T-helper 9 cell (primary cell): ENCODE data around the gene SHLD2.
"Not testable (repeated sequence)": the region's sequence is repeated elsewhere in the genome, so short reads cannot be mapped to it uniquely, and the experiment has no call there.

Source experiments
- DNase-seq: peaks from one replicate; pipeline ENCODE4 v3.0.0-alpha.2; 2020

SHLD2 gene

DNA sequence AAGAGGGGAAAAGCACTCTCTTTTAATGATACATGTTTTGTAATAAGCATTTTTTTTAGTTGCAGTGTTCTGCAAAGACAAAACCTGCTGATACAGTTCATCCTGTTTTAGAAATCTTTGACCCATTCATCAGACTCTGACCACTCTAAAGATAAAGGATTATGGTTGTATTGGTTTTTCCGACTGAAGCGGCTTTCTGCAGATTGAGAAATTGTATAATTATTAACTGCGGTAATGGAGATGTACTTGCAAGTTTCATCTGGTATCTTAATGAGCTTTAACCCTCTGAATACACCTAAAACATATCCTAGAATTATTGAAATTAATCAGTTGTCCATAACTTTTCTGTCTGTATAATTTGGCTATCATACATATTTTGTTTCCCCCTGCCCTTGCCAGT lies 50.6 kb downstream of the SHLD2 start:
- not testable (repeated sequence) for DNase-seq

DNA sequence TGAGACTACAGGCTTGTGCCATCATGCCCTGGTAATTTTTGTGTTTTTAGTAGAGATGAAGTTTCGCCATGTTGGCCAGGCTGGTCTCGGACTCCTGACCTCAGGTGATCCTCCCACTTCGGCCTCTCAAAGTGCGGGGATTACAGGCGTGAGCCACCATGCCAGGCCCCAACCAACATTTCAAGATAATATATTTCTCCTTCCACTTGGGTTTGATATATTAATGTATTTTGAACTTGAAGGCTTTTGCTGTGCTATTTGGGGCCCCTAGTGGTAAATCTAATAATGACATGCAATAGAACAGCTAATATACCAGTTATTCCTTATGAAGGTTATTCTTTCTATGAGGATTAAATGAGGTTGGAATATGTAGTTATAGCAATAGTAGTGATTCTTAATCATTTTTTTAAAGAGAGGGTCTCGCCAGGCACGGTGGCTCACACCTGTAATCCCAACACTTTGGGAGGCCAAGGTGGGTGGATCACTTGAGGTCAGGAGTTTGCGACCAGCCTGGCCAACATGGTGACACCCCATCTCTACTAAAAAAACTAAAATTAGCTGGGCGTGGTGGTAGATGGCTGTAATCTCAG lies 54.1 kb downstream of the SHLD2 start:
- DNase-seq = not testable (repeated sequence)

DNA sequence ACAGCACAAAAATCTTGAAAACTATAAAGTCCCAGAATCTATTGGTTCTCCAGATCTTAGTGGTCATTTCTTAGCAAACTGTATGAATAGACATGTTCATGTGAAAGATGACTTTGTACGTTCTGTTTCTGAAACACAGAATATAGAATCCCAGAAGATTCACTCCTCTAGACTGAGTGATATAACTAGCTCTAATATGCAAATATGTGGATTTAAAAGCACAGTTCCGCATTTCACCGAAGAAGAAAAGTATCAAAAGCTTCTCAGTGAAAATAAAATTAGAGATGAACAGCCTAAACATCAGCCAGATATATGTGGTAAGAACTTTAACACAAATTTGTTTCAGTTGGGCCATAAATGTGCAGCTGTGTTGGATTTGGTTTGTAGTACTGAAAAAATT lies 56.5 kb downstream of the SHLD2 start:
- DNase-seq = not testable (repeated sequence)

DNA sequence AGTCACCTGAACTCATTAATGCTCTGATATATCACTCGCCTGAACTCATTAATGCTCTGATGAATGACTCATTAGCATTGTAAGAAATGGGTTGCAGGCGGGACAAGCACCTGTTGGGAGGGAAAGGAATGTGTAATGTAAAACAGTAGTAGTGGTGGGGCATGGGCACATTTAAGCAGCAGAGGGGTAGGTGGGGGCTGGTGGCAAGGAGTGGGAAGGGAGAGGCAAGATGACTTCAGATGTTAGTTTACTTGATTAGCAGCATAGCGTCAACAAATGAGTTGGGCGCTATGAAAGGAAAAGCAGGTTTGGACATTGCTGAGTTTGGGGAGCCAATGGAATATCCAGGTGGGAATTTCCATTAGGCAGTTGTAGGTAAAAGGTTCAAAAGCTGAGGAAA lies 61.8 kb downstream of the SHLD2 start:
- DNase-seq = not testable (repeated sequence)

DNA sequence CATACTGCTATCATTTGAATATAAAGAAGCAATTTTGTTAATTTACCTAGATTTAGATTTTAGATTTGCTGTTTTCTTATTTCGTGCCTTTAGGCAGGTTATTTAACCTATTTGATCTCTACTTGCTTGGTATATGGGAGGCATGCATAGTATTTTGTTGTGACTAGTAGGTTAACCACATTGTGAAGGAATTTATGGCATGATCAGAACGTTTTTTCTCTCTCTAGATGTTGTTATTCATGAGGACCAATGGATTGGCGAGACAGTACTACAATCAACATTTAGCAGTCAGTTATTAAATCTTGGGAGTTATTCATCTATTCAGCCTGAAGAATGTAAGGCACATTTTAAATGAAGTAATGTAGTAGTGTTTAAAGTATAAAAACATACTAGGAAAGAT lies 62.8 kb downstream of the SHLD2 start:
- DNase-seq = not testable (repeated sequence)

DNA sequence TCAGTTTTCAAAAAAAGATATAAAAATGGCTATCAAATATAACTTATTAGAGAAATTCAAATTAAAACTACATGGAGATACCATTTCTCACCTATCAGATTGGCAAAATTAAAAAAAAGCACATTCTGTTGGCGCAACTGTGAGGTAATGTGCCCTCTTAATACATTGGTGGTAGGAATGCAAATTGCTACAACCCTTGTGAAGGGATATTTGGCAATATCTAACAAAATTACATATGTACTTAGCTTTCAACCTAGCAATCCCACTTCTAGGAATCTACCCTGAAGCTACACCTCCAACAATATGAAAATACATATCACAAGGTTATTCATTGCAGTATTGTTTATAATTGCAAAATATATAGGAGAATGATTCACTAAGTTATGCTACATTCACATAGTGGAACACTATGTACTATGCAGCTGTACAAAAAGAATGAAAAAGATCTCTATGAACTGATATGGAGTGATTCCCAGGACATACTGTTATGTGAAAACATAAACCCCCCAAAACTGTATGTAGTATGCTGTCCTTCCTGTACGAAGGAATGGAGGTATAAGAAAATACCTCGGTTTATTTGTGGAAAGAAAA lies 67.8 kb downstream of the SHLD2 start:
- DNase-seq = not testable (repeated sequence)

DNA sequence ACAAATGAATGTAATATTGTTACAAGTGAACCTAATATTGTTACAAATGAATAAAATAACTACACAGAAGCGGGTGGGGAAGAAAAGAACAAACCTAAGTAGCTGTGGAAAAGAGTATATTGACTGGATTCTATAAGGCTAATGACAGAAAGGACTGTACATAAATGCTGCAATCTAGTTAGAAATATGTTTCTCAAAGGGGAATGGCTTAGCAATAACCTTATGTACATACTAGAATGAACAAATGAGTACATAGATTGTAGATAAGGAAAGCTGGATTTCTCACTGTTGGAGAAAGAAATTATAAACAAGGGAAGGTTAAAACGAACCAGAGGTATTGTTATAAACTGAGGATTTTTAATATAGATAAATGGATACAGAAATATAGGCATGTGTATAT lies 68.4 kb downstream of the SHLD2 start:
- DNase-seq = not testable (repeated sequence)

DNA sequence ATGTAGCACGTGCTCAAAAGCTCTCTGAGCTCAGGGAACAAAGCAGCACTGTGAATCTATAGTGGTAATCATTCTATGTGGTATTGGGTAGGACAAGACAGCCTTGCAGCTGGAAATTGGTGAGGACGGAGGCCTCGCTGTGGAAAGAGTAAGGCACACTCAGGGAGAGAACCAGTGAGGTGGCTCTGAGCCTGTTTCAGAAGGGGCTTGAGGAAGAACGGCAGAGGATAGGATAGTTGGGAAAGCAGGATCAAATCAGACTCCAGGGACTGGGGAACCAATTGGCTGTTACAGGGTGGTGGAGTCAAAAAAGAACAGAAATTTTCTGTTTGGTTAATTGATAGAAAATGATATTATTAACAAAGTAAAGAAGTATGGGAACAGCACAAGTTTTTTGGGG lies 74.9 kb downstream of the SHLD2 start:
- DNase-seq = not testable (repeated sequence)

DNA sequence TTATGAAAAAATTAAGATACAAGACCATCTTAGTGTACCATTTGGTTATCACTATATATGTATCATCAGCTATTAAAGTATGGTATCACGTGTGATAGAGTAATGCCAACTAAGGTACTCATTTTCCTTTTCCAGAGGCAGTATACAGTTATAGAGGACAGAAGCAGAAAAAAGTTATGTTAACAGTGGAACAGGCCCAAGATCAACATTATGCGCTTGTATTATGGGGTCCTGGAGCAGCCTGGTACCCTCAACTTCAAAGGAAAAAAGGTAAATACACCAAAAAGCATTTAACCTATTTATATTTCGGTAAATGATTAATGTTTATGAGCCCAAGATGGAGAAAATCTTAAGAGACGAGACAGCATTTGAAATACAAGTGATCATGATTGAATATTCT lies 75.7 kb downstream of the SHLD2 start:
- not testable (repeated sequence) for DNase-seq

DNA sequence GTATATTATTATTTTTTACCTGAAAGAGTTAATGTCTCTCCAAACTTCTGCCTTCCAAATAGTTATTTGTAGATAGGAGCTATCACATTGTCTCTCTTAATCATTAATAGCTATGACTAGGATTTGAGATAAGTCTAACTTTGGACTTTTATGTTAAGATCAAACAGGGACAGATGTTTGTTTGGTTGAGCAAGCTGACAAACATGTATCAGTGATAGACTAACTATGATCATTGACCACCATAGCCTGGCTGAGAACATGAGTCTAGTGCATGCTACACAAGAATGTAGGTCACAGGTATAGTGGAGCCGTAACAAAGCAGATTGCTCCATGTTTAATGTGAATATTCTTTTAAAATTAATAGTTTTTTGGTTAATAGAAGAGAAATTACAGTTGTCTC lies 76.7 kb downstream of the SHLD2 start:
- DNase-seq = not testable (repeated sequence)

DNA sequence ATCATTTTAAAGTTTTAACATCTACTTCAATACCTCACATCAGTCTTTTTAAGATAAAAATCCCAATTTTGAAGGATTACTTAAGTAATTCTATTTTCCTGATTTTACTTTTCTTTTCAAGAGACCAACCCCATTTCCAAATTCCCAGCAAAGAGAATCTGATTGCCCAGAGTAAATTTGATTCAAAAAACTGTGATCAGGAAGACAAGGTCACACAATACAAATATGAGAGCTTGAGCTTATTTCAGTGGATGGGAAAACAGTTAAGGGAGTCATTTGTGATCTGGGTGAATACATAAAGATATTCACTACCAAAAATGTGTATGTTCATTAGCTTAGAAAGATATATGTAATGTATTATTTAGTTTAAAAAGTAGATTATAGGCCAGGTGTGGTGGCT lies 77.2 kb downstream of the SHLD2 start:
- DNase-seq = not testable (repeated sequence)

DNA sequence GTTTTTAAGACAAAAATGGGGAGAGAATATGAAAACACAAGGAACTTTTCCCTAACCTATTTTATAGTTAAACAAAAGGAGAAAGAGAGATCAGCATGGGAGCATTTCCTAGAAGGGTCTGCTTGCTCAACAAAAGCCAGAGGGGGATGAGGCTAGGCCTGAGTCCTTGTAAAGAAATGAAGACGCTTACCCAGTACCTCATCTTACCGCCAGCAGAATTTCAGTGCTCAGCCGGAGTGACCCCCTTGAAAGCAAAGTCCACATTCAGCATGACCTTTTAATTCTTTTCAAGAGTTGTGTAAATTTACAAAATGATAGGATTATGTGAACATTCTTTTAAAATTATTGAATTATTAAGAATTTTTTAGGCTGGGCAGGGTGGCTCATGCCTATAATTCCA lies 82.6 kb downstream of the SHLD2 start:
- DNase-seq = not testable (repeated sequence)

DNA sequence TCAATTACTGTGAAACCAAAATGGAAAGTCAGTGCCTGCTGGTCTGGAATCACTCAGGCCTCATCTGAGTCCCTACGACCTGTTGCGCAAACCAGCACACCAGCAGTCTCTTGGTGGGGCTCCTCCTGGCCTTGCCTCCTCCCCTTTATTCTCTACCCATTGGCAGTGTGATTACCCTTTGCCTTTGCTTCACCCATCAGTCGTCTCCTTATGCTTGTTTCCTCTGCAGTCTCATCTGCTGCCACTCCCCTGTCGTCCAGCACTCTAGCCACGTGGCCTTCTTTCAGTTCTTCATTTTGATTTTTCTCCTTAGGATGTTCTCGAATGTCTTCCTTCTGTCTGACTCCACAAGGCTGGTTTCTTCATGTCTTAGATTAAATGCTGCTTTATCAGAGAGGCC lies 89.4 kb downstream of the SHLD2 start:
- not testable (repeated sequence) for DNase-seq

DNA sequence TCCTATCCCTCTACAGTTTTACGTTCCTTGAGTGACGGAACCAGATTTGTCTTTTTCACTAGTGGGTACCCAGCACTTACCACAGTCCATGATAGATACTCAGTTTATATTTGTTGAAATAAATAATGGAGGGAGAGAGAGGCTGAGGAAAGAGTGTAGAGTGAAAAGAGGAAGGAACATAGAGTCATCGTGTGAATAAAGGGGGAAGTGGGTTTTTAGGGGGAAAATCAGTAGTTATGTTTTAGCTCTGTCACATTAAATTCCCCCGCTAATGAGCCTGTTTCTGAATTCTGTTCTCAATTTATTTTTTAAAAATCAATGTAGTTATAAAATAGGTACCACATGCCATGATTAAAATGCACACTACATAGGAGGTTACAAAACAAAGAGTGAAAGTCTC lies 91.0 kb downstream of the SHLD2 start:
- not testable (repeated sequence) for DNase-seq

DNA sequence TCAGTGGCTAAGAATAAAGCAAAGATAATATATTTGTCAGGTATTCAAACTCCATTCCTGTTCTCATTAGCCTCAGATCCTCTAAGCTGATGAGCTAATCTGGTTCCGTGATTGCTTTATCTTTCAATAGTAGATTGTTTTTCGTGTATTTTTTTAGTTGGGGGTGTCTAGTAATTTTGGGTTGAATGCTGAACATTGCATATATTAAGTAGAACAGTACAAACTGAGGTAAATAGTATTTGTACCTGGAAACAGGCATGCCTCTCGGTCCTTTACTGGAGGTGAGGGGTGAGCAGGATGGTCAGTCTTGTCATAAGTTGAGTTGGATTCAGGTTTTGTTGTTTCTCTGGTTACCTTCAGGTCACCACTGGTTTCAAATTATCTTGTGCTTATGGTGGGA lies 92.6 kb downstream of the SHLD2 start:
- DNase-seq = not testable (repeated sequence)

DNA sequence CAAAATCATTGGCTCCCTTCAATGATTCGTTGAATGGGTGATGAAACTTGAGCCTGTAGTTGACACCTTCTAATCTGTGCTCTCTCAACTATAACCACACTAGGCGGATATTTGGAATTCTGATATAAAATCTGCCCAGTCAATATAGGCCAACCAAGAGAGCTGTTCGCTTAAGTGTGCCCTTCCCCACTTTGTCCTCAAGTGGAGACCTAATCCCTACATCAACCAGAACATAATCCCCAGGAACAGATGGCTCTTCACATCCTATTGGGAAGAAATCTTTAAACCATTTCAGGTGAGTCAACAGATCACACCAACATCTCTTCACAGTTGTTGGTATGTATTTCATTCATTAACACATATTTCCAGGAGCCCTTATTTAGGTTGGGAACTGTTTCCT lies 96.8 kb downstream of the SHLD2 start:
- DNase-seq = not testable (repeated sequence)

DNA sequence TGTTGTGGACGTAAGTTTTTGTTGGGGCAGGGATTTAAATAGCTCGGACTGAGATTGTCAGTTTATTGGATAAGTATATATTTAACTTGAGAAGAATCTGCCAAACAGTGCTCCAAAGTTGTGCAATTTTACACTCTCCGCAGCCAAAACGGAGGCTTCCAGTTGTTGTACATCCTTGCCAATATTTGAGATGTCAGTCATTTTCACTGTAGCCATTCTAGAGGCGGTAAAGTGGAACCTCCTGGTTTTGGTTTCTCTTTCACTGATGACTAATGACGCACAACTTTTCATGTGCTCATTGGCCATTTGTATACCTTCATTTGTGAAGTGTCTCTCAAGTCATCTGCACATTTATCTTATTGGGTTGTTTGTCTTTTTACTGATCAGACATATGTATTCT lies 105.9 kb downstream of the SHLD2 start:
- DNase-seq = not testable (repeated sequence)

DNA sequence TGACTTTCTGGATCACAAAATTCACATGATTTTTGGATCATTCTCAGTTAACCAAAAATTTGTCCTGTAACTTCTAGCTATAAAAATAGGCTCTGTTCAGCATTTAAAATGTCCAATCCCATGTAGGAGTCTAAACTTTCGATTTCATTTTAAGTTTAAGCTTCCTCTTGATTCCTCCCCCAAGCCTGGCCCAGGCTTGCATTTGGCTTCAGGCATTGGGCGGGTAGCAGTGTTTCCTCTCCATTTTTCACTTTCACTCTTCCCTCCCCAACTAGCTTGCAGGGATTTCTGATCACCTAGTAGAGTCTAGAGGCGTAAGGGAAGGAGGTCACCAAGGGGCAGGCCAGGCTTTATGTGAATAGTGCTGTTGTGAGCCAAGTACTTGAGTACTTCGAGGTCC lies 109.8 kb downstream of the SHLD2 start:
- not testable (repeated sequence) for DNase-seq

DNA sequence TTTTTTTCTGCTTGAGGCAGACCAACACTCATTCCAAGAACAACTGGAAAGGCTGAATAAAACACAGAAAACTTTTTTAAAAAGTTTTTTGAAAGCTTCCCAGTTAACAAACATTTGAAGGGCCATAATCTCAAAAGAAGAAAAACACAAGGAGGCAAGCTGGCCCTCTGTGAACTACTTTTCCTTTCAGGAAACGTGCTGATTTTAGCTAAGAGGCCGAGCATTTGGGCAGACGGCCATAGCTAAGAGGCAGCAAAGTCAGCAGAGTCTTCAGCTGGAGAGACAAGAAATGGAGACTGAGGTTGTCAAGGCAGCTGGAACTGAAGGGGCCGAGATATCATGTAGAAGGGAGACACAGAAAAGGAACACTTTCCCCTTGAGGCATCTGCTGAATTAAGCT lies 111.9 kb downstream of the SHLD2 start:
- DNase-seq = not testable (repeated sequence)

DNA sequence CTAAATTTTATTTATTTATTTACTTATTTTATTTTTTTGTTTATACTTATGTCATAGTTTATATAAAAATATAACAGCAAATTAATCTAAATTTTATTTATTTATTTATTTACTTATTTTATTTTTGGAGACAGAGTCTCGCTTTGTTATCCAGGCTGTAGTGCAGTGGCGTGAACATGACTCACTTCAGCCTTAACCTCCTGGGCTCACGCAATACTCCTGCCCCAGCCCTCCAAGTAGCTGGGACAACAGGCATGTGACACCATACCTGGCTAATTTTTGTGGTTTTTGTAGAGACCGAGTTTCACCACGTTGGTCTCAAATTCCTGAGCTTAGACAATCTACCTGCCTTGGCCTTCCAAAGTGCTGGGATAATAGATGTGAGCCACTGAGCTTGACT lies 115.3 kb downstream of the SHLD2 start:
- not testable (repeated sequence) for DNase-seq

DNA sequence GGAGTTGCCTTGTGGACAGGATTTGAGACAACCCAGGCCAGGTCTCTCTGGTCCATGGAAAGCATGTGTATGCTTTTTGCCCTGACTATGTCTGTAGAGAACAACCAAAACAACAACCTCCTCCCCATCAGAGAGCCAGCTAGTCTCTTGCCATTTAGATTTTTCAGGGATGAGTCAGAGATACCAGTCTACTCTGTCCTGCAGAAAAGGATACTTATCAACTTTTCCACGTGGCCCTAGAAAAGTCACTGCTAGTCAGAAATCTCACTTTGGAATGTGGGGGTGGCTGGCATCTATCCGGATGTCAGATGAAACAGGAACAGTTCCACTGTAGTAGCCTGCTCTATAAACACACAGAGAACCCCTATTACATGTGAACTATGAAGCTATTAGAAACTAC lies 116.8 kb downstream of the SHLD2 start:
- DNase-seq = not testable (repeated sequence)

DNA sequence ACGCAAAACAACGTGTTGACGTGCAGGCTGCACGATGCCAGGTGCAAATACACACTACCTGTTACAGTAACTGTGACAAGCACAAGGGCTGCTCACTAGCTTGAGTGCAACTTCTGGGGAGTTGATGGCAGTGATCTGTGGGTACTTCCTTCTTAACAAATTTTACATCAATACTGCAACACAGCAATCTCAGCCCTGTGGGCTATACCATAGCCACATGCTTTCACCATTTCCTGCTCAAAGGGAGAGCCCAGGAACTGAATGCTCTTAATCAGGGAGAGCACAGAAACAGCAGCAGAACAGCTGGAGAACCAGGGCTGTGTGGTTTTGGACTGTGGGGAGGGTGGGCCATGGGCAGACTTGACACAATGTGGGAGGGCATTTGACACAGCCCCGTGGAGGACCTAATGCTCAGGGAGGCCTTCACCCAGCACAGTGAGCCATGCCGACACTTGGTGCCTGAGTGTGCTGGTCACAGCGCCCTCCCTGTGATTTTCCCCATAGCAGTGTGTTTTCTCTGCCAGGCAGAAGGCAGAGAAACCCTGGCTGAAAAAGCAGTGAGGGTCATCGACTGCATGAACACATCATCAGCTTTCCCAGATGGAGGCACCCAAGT lies 118.3 kb downstream of the SHLD2 start:
- DNase-seq = not testable (repeated sequence)

DNA sequence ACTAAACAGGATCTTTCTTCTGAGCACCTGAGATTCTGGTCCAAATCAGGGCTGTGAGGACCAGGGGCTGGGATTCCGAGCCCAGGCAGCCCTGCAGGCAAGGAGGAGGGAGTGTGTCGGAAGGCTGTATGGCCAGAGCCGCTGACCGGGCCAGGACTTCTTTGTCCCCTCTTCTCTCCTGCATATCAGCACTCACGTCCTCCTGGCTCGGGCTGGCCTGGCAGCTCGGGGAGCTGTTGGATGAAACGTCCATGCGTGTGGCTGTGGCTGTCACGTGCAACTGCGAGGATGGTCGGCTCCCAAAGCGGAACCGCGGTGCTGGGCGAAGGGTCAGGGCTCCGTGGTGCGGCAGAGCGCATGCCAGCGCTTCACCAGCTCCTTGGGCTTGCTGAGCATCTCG lies 118.8 kb downstream of the SHLD2 start:
- DNase-seq = not testable (repeated sequence)

DNA sequence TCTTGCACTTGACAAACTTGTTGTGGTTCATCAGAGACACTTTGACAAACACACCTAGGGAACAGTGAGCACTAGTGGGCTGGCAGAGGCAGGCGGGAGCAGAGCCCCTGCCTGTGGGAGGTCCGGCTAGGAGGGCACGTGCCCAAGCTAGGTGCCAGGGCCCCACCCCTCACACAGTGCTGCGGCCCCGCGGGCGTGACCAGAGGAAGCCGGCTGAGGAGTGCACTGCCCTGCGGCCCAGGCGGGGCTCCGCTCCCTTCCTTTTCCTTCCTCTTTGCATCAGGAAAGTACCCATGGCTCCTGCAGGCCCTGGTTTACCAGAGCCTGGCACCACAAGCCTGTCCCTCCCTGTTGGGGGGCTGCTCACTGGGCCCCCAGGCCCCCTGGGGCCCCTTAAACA lies 121.1 kb downstream of the SHLD2 start:
- DNase-seq = not testable (repeated sequence)
